ENCODE results near the gene KLF11.
"Not testable (repeated sequence)": the region's sequence is repeated elsewhere in the genome, so short reads cannot be mapped to it uniquely, and the experiment has no call there.

The KLF11 gene

GRCh38 chr2:10028407-10028987 lies 14.9 kb upstream of the KLF11 start:
- no peak for TF ChIP-seq ZNF274 (IDR thresholded peaks at IDR 0.05; ENCODE audit: low read depth, low read length)
- H3K4me3 ChIP-seq (ENCODE audit: low read length): no peak overlapping the region

GRCh38 chr2:10028988-10029874 lies 14.1 kb upstream of the KLF11 start:
- no peak for TF ChIP-seq ZNF274 (IDR thresholded peaks at IDR 0.05; ENCODE audit: low read depth, low read length)
- H3K4me3 ChIP-seq (ENCODE audit: low read length): no peak overlapping the region

- TF ChIP-seq ZNF274 (IDR thresholded peaks at IDR 0.05; ENCODE audit: low read depth, low read length): no peak
- H3K4me3 ChIP-seq (ENCODE audit: low read length): no peak overlapping the region
Measured at GRCh38 chr2:10029875-10030223, 13.5 kb upstream of the KLF11 start.

GRCh38 chr2:10030311-10030736 lies 13.0 kb upstream of the KLF11 start:
- H3K4me3 ChIP-seq (ENCODE audit: low read length): no peak overlapping the region
- no peak for TF ChIP-seq ZNF274 (IDR thresholded peaks at IDR 0.05; ENCODE audit: low read depth, low read length)

- not testable (repeated sequence) for H3K4me3 ChIP-seq (ENCODE audit: low read length)
Measured at GRCh38 chr2:10030798-10031197, 12.6 kb upstream of the KLF11 start.

- no peak overlapping the region for H3K4me3 ChIP-seq (ENCODE audit: low read length)
- no peak for TF ChIP-seq ZNF274 (IDR thresholded peaks at IDR 0.05; ENCODE audit: low read depth, low read length)
Measured at GRCh38 chr2:10031886-10032745, 11.2 kb upstream of the KLF11 start.

GRCh38 chr2:10032746-10033105 lies 10.6 kb upstream of the KLF11 start:
- H3K4me3 ChIP-seq (ENCODE audit: low read length): no peak overlapping the region
- TF ChIP-seq ZNF274 (IDR thresholded peaks at IDR 0.05; ENCODE audit: low read depth, low read length): no peak

- H3K4me3 ChIP-seq (ENCODE audit: low read length): no peak overlapping the region
- no peak for TF ChIP-seq ZNF274 (IDR thresholded peaks at IDR 0.05; ENCODE audit: low read depth, low read length)
Measured at GRCh38 chr2:10033251-10034006, 9.9 kb upstream of the KLF11 start.

GRCh38 chr2:10034333-10035052 lies 8.9 kb upstream of the KLF11 start:
- TF ChIP-seq ZNF274 (IDR thresholded peaks at IDR 0.05; ENCODE audit: low read depth, low read length): no peak
- no peak overlapping the region for H3K4me3 ChIP-seq (ENCODE audit: low read length)

GRCh38 chr2:10035053-10035422 lies 8.3 kb upstream of the KLF11 start:
- no peak for TF ChIP-seq ZNF274 (IDR thresholded peaks at IDR 0.05; ENCODE audit: low read depth, low read length)

GRCh38 chr2:10035633-10036032 lies 7.7 kb upstream of the KLF11 start:
- no peak for TF ChIP-seq ZNF274 (IDR thresholded peaks at IDR 0.05; ENCODE audit: low read depth, low read length)
- no peak overlapping the region for H3K4me3 ChIP-seq (ENCODE audit: low read length)

More at GRCh38 chr2:10035053-10035422, 8.3 kb upstream of the KLF11 start:
- no peak overlapping the region for H3K4me3 ChIP-seq (ENCODE audit: low read length)

- no peak overlapping the region for H3K4me3 ChIP-seq (ENCODE audit: low read length)
- no peak for TF ChIP-seq ZNF274 (IDR thresholded peaks at IDR 0.05; ENCODE audit: low read depth, low read length)
Measured at GRCh38 chr2:10036095-10036884, 7.1 kb upstream of the KLF11 start.

- H3K4me3 ChIP-seq (ENCODE audit: low read length): no peak overlapping the region
- no peak for TF ChIP-seq ZNF274 (IDR thresholded peaks at IDR 0.05; ENCODE audit: low read depth, low read length)
Measured at GRCh38 chr2:10038123-10038522, 5.2 kb upstream of the KLF11 start.

Measured in GM08714 (cell line).